Daoy (cell line): ENCODE data around the gene SMC6. TPM values are rescaled to one million over a fixed set of nuclear protein-coding genes. Genes with fewer than 3 reads are reported as not detected.

Experiments used
- DNase-seq: peaks from one replicate; pipeline ENCODE4 v3.0.0-alpha.2; 2015; ENCODE audit warnings: low read depth
- total RNA-seq: library from RNA; depleted of rRNA; stranded (reverse); fragments of >200 nt; shearing (Covaris generic); gene quantifications from 2 replicates; pipeline ENCODE4 v1.2.3, GENCODE V29; 2014; rRNA removed

SMC6 gene, protein sequence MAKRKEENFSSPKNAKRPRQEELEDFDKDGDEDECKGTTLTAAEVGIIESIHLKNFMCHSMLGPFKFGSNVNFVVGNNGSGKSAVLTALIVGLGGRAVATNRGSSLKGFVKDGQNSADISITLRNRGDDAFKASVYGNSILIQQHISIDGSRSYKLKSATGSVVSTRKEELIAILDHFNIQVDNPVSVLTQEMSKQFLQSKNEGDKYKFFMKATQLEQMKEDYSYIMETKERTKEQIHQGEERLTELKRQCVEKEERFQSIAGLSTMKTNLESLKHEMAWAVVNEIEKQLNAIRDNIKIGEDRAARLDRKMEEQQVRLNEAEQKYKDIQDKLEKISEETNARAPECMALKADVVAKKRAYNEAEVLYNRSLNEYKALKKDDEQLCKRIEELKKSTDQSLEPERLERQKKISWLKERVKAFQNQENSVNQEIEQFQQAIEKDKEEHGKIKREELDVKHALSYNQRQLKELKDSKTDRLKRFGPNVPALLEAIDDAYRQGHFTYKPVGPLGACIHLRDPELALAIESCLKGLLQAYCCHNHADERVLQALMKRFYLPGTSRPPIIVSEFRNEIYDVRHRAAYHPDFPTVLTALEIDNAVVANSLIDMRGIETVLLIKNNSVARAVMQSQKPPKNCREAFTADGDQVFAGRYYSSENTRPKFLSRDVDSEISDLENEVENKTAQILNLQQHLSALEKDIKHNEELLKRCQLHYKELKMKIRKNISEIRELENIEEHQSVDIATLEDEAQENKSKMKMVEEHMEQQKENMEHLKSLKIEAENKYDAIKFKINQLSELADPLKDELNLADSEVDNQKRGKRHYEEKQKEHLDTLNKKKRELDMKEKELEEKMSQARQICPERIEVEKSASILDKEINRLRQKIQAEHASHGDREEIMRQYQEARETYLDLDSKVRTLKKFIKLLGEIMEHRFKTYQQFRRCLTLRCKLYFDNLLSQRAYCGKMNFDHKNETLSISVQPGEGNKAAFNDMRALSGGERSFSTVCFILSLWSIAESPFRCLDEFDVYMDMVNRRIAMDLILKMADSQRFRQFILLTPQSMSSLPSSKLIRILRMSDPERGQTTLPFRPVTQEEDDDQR
- 36.5 and 46.7 TPM in 2 replicates for total RNA-seq

- DNase-seq, result peak; percentile 96
Observed at GRCh38 chr2:17753803-17754663, at the start of gene SMC6, which contains the start of gene GEN1. SMC6 (minus strand) TSS chr2:17753810; CDS start chr2:17745946, 7,864 bp downstream. GEN1 (plus strand) TSS chr2:17754138; CDS start chr2:17759944, 5,806 bp downstream.

DNA sequence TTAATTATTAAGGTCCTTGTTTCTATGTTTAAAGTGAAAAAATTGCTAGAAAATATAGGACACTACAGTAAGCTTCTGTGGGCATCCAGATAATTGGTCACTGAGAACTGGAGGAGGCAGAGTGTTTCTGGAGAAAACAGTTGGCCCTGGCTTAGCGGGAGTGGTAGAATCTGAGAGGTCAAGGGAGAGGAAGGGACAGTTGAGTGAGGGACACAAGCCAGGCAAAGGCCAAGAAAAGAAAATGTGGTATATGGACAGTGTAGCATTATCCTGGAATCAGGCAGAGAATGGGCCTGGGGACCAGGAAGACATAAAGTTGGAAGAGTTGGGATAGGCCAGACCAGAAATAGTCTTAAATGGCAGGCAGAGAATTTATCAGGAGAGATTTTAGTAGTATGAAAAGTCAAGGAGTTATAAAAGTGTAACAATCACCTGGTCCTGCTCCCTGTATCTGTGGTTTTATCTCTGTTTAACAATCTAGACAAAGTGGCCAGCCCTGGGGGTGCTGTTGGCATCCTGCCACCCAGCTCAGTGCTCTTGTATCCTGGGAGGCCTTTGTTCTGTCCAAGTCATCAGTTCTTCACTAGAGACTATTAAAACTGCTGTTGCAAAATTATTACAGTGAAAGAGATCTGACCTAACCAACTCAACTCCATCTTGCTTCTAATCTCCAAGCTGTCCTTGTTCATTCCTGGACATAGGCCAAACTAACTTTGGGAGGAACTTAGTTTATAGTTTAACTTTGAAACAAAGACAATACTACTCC lies 47.3 kb upstream of the SMC6 start:
- DNase-seq, result peak; percentile 12

- no peak for DNase-seq
Observed at GRCh38 chr2:17800219-17800618, 46.6 kb upstream of the SMC6 start.

DNA sequence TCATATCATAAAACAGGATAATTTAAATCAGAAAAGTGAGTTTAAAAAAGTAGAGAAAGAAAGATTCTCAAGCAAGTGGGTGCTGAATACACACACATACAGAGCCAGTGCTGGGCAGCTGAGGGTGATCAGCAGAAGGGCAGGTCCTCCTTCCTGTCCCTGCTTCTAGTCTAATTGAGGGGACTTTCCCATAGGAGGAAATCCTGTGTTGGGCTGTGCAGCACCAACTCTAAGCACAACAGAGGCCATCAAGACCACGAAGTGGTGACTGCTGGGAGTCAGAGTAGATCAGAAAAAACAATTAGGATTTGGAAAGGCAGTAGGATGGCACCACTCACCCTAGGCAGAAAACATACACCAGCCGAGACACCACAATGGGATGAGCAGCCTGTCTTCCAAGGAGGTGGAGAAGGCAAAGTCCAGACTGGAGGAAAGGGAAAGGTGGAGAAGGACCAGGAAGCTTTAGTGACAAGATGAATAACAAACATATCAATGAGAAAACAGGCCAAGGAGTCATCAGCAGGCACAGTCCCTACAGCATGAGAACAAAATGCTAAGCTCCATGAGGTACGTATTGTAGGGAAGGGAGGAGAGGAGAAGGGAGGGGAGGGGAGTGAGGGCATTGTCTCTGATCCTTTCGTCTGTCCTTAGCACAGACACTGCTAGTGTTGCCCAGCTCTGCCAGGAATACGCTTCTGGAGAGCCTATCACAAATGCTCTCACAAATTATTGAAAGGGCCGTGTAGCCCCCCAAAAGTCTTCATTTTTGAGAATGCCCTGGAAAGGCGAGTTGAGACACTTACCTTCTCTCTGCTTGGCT lies 45.9 kb upstream of the SMC6 start:
- no peak for DNase-seq

- DNase-seq, result no peak
Observed at GRCh38 chr2:17798338-17798737, 44.7 kb upstream of the SMC6 start.

DNA sequence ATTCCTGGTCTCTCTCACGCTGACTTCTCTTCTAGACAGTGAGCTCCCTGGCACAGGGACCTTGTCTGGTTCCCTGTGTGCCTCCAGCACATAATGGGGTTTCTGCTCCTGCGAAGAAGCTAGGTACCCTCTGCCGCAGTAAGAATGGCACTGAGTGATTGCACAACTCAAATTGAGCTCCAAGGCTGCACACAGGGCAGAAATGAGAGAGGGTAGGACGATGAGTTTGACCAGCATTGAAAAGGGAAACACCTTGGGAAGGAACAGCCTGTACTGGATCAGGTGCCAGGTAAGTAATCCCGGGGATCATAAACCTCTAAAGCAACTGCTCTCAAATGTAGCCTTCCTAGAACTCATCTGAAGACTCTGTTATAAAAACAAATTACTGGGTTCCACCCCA lies 41.7 kb upstream of the SMC6 start:
- DNase-seq, result no peak

- DNase-seq, result no peak
Observed at GRCh38 chr2:17793803-17794354, 40.3 kb upstream of the SMC6 start.

- DNase-seq, result no peak
Observed at GRCh38 chr2:17793296-17793695, 39.7 kb upstream of the SMC6 start.

GRCh38 chr2:17792515-17792914 lies 38.9 kb upstream of the SMC6 start:
- no peak for DNase-seq

- no peak for DNase-seq
Observed at GRCh38 chr2:17791817-17792130, 38.2 kb upstream of the SMC6 start.

- DNase-seq, result no peak
Observed at GRCh38 chr2:17791121-17791816, 37.7 kb upstream of the SMC6 start.

GRCh38 chr2:17790536-17790935 lies 36.9 kb upstream of the SMC6 start:
- no peak for DNase-seq

DNA sequence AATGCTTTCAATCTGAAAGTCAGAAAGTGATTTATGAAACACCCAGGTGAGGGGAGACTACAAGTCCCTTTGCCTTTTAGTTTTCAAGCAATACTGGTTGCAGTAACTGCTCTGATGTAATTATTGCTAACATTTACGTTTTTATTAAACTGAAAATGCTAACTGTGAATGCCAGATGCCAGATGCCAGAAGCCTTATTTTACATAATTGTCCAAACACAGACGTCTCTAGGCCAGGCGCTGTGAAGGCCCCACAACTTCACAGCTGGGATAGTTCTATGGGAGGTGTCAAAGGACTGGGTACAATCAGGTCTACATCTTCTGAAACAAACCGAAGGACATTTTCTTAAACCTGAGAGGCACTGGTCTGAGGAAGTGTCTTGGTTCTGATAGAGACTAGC lies 35.2 kb upstream of the SMC6 start:
- DNase-seq, result no peak

DNA sequence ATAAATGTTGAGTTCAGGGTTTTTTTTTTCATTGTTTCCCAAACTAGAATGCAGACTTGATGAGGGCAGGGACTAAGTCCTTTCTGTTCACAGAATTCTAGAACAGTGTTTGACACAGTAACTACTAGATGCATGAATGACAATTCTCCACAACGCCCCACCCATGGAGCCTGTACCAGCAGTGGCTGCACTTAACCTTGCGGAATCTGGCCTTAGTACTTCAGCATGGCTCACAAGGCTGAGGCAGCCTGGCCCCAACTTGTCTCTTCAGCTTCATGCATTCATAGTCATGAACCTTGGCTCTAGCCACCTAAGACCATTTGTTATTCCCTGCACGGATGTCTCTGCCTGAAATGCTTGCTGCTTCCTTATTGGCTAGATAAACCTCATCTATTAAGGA lies 33.1 kb upstream of the SMC6 start:
- no peak for DNase-seq

- no peak for DNase-seq
Observed at GRCh38 chr2:17781482-17781881, 27.9 kb upstream of the SMC6 start.

- no peak for DNase-seq
Observed at GRCh38 chr2:17780546-17780945, 26.9 kb upstream of the SMC6 start.

GRCh38 chr2:17772532-17772931 lies 18.9 kb upstream of the SMC6 start:
- no peak for DNase-seq

- DNase-seq, result no peak
Observed at GRCh38 chr2:17771956-17772355, 18.3 kb upstream of the SMC6 start.

DNA sequence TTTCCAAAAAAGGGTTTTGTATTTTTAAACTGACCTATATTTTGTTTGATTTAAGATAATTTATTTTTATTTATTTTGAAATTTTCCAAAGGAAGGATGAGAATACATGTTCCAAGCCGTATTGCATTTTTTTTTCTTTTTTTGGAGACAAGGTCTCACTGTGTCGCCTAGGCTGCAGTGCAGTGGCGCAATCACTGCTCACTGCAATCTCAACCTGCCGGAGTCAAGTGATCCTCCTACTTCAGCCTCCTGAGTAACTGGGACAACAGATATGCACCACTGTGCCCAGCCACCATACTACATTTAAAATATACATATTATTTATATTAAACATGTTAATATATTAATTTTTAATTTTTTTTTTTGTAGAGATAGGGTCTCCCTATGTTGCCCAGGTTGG lies 15.3 kb upstream of the SMC6 start:
- DNase-seq, result no peak
